Activated T-helper 1 cell treated with anti-CD3 and anti-CD28 coated beads, Interleukin-2, amount 50 U/mL, for 16 hours (primary cell): ENCODE results near the gene NLRP13.
"Not testable (repeated sequence)": the region's sequence is repeated elsewhere in the genome, so short reads cannot be mapped to it uniquely, and the experiment has no call there.

Experiments
- DNase-seq, 2 donors: peaks; one replicate each; pipeline ENCODE4 v3.0.0-alpha.2; 2020; ENCODE audit warnings: low read depth in 1 of 2, low spot score in 1 of 2

The NLRP13 gene

GRCh38 chr19:55931936-55932386 is at the start of gene NLRP13:
Gene NLRP13, minus strand, starts transcription at chr19:55932336. Its CDS starts 25 bp downstream, at chr19:55932311.
- no peak for DNase-seq

GRCh38 chr19:55980415-55980814 is 48.3 kb upstream of the NLRP13 start:
- DNase-seq = no peak

- DNase-seq = no peak
Observed at GRCh38 chr19:55973982-55974381, 41.8 kb upstream of the NLRP13 start.

DNA sequence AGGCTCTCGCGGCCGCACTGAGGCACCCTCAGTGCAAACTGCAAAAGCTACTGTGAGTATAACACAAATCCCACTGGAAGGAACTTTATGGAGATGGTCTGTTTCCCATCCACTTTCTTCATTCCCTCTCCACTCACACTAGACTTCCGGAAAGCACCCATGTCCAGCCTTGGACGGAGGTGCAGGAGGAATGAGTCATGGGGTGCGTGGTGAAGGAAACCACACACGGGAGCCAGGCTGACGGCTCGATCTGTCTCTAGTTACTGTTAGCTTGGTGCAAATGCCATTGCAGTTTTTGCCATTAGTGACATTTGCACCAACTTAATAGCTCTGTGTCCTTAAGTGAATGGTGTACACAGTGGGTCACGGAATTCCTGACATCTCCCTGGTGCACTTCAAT is 30.1 kb upstream of the NLRP13 start:
- DNase-seq = no peak

GRCh38 chr19:55959996-55960675 is 28.0 kb upstream of the NLRP13 start:
- DNase-seq = no peak

DNA sequence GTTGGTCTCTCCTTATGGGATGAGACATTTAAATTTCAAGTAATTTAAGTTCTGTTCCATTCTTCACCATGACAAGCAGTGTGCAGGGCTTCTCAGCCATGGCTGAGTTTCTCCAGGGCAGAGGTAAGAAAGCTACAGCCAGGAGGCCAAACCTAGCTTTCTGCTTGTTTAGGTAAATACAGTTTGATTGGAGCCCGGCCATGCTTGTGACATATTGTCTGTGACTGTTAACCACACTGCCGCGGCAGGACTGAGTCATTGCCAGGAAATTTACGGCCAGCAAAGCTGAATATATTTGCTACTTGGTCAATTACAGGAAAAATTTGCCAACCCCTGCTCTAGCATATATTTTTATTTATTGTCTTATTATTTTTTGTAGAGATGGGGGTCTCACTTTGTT is 26.2 kb upstream of the NLRP13 start:
- DNase-seq = no peak

- no peak for DNase-seq
Observed at GRCh38 chr19:55956431-55956830, 24.3 kb upstream of the NLRP13 start.

GRCh38 chr19:55950566-55950965 is 18.4 kb upstream of the NLRP13 start:
- DNase-seq = not testable (repeated sequence)

DNA sequence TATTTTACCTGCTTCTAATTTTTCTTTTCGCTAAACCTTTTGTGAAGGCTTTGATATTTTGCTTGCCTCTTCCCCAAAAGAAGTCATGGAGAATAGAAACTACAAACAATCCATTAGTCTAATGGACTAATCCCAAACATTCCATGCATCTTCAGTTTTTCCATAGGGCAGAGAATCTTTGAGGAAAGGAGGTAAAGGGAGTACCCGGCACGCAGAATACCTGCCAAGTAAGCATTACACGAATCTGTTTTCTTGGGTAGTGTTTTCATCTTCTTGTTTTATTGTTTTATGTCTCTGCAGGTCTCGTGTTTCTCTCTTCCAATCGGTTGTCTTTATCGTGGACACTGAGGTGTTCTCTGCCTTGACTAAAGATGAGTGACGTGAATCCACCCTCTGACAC is 15.4 kb upstream of the NLRP13 start, which contains the start of gene NLRP8:
Gene NLRP8 (plus strand): TSS at position 301 of the 400 bp plus-strand sequence.
- DNase-seq = no peak

- no peak for DNase-seq
Observed at GRCh38 chr19:55940306-55940705, 8.2 kb upstream of the NLRP13 start.

- no peak for DNase-seq
Observed at GRCh38 chr19:55939206-55939605, 7.1 kb upstream of the NLRP13 start.

DNA sequence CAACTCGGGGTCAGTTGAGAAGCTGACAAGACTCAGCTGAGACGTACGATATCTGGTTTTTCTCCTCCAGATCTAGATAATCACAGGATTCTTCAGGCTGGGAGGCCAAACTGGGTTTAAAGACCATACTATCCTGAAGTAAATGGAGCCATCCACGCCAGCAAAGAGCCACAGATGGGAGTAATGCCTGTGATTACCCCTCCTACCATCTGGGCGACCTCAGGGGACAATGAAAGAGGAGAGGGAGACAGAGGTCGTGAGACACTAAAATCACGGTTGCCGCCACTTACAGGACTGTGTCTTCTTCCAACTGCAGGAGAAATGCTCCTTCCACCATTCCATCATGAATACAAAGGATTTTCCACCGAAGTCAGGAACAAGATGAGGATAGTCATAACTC is 3.1 kb upstream of the NLRP13 start:
- DNase-seq = no peak

DNA sequence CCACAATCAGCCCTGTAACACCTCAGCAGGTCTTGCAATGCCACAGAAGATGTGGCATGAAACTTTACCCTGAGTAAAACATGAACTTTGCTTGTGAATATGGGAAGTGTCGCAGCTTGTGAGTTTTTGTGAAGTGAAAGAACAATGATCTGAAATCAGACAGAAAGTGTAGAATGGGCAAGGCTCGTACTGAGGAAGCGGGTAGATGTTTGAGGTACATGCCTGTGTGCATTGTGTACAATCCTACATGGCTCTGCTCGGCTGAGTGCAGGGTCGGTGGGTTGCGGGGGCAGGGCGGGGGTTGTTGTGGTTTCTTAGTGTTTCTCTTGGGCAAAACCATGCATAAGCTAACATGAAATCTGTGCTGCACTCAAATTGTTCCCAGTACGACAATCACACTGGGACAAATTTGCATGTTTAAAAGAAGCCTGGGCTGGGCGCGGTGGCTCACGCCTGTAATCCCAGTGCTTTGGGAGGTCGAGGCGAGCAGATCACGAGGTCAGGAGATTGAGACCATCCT is 1.1 kb downstream of the NLRP13 start:
- DNase-seq = no peak

GRCh38 chr19:55929258-55929657 is 2.9 kb downstream of the NLRP13 start:
- DNase-seq = not testable (repeated sequence)

- DNase-seq = no peak
Observed at GRCh38 chr19:55927991-55928390, 4.1 kb downstream of the NLRP13 start.

DNA sequence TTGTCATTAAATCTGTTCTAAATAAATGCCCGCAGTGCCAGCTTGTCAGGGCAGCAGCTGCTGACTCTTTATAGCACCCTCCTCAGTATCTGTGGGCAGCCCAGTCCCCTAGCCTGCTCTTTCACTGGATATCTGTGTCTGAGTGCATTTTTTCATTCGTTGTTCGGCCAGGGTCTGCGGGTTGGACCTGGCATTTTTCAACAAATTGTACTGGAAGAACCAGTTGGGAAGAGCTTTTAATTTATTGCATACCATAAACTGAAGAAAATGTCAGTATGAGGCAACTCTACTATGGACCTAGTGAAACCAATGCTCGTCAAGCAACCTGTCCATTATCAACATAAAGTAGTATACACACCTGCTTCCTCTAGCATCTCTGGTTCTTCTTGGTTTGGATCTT is 8.6 kb downstream of the NLRP13 start:
- DNase-seq = no peak

DNA sequence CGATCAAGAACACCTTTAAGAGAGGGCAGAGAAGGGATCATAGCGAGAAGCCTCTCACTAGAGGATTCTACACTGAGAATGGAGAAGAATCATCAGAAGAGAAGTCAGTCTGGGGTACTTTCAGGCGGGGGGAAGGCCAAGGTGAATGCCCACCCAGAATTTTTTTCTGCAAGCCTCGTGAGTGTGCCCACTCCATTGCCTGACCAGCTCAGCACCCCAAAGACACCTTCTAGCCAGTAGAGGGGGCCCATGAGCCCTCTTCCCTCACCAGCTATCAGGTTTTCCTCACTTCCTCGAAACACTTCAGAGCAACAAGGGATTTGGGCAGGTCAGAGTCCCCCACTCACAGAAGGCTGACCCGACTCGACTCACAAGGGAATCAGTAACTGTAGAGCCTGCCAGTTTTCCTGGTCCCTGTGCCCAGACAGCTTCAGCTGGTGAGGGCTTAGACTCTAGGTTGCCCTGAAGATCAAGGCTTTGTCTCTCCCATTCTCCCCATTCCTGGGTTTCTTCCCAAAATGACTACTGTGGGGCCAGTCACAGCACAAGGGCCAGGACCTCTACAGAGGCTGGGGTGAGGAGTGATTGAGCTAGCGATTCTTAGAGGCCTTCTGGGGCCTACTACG is 18.4 kb downstream of the NLRP13 start:
- DNase-seq = no peak

DNA sequence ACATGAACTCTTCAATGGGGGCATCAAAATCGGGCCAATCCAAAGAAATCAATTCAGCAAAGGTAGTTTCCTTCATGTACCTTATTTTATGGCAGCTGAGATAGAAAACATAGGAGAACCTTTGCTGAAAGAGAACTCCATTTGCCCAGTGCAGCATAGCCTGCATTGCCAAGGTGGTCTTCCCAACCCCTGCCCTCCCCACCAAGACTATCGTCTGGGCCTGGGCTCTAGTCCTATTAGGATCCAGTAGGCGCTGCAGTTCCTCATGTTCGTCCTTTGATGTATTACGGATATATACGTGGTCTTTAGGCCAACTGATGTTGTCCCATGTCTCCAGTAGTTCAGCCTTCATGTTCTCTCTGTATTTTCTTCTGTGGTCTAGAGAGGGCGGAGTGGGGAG is 19.2 kb downstream of the NLRP13 start:
- DNase-seq = no peak

DNA sequence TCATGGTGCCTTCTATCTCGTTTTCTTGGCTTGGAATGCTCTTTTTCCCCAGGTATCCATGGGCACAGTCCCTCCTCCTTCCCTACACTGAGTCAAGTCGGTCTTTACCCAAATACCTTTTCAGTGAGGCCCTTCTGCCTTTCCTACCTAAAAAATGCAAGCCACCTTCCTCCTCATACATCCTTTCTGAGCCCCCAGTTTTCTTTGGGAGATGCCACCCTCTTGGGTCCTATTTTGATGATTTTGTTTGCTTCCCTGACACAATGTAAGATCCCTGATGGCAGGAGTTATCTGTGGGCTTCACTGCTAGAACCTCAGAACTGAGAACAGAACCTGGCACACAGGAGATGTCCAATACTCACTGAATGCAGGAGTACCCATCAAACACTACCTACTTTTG is 22.3 kb downstream of the NLRP13 start:
- no peak for DNase-seq

- no peak for DNase-seq
Observed at GRCh38 chr19:55907746-55908145, 24.4 kb downstream of the NLRP13 start.

GRCh38 chr19:55907286-55907685 is 24.9 kb downstream of the NLRP13 start:
- DNase-seq = no peak

DNA sequence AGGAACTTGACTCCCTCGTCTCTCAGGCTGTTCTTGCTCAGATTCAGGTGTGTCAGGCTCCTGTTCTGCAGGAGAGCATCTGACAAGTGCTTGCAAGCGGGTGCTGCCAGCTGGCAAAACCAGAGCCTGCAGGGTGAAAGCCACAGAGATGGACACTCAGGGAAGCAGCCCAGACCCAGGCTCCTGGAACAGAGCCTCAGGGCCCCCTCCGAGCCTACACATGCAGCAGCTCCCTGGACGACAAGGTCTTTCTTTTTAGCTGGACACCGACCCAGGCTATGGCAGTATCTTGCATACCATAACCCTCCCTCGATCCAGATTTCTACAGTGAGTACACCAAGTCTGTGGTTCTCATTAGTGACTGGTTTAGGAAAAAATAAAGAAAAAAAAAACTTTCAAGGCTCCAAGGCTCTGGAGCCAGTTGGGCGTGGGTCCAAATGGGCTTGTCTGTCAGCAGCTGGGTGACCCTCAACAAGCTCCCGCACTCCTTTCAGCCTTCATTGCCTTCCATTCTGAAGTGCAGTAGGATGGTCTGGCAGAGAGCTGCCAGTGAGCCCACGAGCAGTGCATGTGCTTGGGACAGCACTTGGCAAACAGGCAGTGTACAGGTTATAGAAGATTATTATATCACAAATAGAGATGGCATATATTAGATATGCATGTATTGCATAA is 29.9 kb downstream of the NLRP13 start:
- no peak for DNase-seq
